NK-92 (cell line): ENCODE data around the gene PCSK5.

Source experiments
- DNase-seq: peaks from one replicate; lab custom pipeline; 2025; ENCODE audit not compliant: unreplicated experiment; lab: John Stamatoyannopoulos, UW

PCSK5 gene

DNA sequence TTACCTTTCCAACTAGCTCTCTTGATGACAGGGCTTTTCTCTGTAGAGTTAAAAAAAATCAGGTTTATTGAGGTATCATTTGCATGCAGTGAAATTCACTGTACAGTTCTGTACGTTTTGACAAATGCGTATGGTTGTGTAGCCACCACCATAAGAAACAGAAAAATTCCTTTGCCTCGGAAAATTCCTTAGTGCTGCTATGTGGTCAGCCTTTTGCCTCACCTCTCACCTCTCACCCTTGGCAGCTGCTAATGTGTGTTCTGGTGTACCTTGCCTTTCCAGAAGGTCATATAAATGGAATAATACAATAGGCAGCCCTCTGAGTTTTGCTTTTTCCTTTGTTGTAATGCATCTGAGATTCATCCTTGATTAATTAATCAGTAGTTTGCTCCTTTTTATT lies 28.4 kb downstream of the PCSK5 start:
- DNase-seq: no peak

DNA sequence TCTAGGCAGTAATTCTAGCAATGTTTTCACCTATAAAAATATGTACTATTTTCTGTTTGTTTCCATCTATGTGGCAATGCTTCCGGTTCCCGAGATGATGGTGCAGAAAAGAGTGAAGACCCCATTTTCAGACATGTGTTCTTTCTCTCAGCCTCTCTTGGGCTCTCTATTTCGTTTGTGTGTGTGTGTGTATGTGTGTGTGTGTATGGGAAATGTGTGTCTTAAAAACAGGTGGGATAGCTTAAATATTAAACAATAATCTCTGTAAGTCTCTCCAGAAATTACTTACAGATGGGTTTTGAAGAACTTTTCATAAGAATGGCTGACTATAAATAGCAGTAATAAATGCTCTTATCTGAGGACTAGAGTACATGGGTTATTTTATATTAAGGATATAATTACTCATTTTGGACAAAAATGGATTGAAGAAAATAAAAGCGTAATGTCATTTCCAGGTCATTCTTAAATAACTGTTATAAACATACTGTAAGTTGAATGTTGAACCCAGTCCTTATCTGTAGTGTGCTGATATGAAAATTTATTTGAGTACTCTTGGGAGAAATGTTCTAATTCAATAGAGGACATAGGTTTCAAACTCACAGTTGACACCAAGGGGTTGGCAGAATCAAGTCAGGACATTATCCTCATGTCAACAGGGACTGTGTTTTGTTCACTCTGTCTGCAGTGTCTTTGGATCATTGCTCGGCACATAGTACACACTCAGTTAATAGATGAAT lies 31.1 kb downstream of the PCSK5 start:
- no peak for DNase-seq

DNA sequence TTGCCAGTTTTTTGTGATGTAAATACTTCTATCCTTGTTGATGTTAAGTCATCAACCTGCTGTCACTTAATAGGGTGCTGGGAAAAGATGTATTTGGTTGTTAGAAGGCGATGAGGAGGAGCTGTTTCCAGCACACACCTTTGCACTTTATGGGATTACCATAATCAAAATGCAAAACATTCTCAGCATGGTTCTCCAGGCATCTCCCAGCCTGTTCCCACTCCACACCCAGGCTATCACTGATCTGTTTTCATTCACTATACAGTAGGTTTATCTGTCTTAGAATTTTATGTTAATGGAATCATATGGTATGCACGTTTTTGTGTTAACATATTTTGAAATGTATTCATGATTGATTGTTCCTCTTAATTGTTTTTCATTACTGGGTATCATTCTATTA lies 35.9 kb downstream of the PCSK5 start:
- DNase-seq: no peak

- DNase-seq: no peak
Measured at GRCh38 chr9:75927356-75927755, 36.9 kb downstream of the PCSK5 start.

DNA sequence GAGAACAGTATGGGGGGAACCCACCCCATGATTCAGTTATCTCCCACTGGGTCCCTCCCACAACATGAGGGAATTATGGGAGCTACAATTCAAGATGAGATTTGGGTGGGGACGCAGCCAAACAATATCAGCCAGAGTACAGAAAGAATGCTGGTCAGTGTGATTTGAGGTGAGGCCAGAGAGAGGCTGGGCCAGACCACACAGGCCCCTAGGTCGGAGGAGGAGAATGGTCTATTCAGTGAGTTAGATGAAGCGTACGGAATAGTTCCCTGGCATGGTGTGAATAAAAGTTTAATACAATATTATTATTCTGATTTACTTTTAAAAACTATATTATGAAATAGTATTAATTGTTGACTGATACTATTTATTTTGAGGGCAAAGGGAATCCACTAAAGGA lies 39.7 kb downstream of the PCSK5 start:
- DNase-seq: no peak

- no peak for DNase-seq
Measured at GRCh38 chr9:75930730-75931321, 40.4 kb downstream of the PCSK5 start.

DNA sequence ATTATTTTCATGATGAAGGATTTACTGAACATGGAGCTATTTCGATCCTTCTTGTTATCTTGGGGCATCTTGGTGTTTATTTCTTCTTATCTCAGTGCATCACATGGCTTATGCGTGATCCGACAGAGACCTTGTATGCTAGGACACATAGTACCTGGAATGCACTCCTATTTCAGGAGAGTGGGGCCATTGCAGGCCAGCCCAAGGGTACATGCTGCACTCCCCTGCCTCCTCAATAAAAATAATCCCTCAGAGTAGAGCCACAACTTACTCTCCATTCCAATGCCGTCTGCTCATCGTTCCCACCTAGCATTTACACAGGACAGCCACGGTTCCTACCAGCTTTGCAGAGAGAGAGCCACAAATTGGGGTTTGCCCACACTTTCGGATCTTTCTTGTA lies 43.5 kb downstream of the PCSK5 start:
- no peak for DNase-seq

- DNase-seq: no peak
Measured at GRCh38 chr9:75935591-75935990, 45.1 kb downstream of the PCSK5 start.

GRCh38 chr9:75937521-75938258 lies 47.2 kb downstream of the PCSK5 start:
- DNase-seq: no peak

DNA sequence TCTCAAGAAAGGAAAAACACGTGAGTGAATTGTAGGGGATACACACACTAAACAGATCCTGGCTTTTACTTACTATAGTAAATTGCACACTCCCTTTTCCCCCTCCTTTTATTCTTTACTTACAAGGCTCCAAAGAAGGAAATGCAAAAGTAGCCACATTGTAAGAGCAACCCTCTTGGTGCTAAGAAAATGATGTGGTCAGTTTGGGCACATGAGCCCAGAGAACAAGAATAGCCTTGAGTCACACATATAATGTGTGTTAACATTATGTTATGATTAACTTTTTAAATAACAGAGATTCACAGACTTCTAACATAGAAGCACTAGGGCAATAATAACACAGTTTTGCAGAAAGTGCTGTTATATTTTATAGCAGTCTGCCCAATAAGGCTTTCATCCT lies 48.5 kb downstream of the PCSK5 start:
- no peak for DNase-seq

- DNase-seq: no peak
Measured at GRCh38 chr9:75939536-75940111, 49.2 kb downstream of the PCSK5 start.

DNA sequence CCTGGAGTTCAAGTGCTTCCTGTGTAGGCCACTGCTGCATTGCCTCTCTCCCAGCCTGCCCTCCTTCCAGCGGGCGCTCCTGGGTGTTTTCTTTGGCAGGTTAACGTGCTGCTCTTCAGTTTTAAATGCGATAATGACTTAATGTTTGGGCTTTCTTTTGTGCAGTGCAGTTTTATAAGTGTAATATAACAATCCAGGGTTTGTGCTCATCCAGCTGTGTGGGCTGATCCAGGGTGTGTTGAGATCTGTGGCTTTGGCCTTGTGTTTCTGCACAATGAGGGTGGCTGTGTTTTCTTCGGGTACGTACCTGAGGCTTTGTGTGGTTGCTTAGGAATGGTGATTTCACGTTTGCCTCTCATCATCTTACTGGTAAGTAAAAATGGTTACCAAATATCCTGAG lies 50.6 kb downstream of the PCSK5 start:
- no peak for DNase-seq

DNA sequence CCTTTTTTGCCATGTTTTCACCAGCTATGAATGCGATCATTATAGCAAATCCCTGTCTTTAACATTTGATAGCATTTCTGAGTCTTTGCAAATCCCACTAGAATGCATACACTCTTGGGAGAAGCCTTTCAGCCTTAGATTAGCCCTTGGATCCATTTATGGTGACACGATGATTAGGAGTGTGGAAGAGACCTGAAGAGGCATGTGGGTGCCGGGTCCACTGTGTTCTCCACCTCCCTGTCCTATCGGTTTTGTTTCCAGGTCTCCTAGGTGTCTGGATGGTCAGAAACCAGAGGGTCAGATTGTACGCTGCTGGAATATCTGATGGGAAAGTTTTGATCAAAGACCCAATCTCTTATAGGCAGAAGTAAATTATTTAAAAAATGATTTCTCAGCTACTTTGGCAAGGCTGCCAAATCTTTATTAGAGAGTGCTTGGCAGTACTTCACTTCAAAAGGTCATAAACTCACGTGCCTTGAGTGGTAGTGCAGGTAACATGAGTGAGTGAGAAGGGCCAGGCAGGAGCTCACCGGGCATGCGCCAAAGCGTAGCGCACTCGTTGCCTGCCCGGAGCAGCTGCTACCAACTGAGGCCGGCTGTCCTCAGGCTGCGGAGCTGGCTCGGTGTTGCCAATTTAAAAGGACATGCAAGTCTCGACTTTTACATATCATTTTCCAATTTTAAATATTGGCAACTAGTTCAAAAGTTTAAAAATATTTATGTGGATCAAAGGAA lies 51.3 kb downstream of the PCSK5 start:
- no peak for DNase-seq

- DNase-seq: no peak
Measured at GRCh38 chr9:75946766-75947165, 56.3 kb downstream of the PCSK5 start.

DNA sequence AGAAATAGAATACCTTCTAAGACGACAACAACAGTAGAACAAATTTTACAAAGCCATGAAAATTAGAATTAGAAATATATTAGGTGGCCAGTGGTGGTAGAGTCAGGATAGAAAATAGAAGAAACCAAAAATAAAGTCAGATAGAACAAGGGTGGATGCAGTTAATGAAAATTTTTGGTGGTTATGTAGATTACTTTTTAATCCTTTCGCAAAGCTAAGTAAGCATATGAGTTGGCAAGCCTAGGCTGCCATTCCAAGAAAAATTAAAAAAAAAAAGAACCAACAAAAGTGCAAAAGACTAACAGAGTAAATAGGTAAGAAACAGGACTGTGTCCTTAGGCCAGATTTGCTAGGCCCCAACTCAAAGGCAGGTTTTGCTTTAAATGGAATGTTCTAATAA lies 56.8 kb downstream of the PCSK5 start:
- DNase-seq: no peak

- no peak for DNase-seq
Measured at GRCh38 chr9:75950998-75951397, 60.5 kb downstream of the PCSK5 start.

DNA sequence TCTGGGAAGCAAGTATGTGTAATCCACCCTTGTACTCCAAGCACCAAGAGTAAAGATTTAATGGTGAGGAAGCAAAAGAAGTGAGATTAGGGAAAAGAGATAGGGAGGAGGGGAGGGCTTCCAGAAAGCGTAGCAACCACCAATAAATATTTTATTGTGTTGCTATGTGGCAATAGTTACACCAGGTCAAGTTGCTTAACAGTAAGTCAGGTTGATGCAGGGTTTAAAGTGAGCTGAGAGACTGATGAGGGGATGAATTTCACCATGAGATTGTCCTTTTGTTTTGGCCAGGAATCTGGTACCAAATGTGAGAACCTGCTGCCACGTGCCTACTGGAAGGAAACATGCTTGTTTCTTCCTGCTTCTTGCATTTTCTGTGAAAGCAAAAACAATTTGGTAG lies 62.7 kb downstream of the PCSK5 start:
- DNase-seq: no peak

DNA sequence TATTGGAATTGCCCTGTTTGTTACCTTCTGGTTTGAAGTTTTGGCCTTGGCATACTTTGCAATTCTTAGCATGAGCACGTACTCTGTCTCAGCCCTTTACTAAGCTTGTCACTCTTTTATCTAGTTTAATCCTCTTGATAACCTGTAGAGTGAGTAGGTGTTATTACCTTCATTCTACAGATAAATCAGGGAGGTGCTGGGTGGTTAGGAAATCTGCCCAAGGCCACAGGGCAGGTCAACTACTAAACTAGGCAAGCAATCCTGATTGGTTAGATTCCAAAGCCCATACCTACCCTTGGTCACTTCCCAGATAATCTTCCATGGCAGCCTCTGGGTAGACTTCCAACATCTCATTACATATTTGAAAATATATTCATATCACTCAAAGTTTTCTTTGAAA lies 65.7 kb downstream of the PCSK5 start:
- DNase-seq: no peak

DNA sequence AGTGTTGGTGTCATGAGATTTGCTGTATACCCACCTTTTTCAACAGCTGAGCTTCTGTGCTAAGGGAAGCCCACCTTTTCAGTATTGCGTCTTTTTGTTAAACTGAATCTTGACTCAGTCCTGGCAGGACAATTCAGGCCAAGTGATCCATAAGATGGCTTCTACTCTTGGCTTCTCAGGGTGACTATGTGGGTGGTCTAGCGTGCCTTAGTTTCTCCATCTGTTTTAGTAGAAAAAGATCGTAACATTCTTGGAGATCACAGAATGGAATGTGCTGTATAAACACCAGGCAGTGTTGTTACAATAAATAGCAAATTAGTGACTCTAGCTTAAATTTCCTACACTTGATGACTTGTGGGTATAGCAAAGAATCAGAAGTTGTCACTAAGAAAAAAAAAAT lies 66.6 kb downstream of the PCSK5 start:
- no peak for DNase-seq

GRCh38 chr9:75958226-75958625 lies 67.8 kb downstream of the PCSK5 start:
- DNase-seq: no peak

DNA sequence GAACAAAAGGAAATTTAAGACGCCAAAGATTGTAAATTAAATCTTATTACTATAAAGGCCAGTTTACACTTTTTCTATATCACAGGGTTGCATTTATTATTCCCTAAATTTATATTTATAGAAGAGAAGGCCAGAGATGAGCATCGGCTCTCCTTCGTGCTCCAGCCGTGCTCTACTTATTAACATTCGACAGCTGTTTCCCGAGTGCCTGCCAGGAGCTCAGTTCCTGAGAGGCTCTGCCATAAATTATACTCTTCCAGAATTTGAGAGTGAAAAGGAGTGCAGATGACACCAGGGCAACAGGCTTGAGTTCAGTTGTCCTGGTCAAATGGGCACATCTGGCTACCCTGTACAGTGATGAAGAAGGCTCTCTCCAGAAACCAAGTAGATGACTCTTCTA lies 70.1 kb downstream of the PCSK5 start:
- DNase-seq: no peak
